Stimulated activated CD4-positive, alpha-beta T cell treated with anti-CD3 and anti-CD28 coated beads, Interleukin-4, amount 100 ng/mL, for 48 hours (primary cell): Measurements from ENCODE around the gene SPATA31E1.
"Not testable (repeated sequence)": the region's sequence is repeated elsewhere in the genome, so short reads cannot be mapped to it uniquely, and the experiment has no call there.

Experiments
- DNase-seq, 2 donors: peaks; one replicate each; pipeline ENCODE4 v3.0.0-alpha.2; 2020; ENCODE audit warnings: low read depth in 2 of 2

SPATA31E1 gene

DNA sequence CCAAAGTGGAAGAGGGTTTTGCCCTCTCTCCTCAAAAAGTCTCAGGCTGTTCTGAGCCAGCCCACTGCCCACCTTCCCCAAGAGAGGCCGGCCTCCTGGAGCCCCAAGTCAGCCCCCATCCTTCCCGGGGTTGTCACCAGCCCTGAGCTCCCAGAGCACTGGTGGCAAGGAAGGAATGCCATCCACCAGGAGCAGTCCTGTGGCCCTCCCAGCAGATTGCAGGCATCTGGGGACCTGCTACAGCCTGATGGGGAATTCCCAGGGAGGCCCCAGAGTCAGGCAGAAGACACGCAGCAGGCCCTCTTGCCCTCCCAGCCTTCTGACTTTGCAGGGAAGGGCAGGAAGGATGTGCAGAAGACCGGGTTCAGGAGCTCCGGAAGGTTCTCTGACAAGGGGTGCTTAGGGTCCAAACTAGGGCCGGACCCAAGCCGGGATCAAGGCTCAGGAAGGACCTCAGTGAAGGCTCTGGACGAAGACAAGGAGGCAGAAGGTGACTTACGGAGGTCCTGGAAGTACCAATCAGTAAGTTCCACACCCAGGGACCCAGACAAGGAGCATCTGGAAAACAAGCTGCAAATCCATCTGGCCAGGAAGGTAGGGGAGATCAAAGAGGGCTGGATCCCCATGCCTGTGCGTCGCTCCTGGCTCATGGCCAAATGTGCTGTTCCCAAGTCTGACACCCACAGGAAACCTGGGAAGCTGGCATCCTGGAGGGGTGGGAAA, 3.7 kb downstream of the SPATA31E1 start:
- DNase-seq, result no peak

DNA sequence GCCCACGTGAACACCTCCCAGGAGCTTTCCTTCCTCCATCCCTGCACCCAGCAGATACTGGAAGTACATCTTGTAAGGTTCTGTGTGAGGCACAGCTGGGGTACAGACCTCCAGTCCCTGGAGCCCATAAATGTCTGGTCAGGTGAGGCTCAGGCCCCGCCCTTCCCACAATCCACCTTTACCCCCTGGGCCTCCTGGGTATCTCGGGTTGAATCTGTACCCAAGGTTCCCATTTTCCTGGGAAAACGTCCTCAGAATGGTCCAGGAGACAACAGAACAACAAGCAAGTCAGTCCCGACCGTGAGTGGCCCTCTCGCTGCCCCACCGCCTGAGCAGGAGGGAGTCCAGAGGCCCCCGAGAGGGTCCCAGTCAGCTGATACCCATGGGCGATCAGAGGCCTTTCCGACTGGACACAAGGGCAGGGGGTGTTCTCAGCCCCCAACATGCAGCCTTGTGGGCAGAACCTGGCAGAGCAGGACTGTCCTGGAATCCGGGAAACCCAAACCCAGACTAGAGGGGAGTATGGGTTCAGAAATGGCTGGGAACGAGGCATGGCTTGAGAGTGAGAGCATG, 4.3 kb downstream of the SPATA31E1 start:
- DNase-seq, result no peak

DNA sequence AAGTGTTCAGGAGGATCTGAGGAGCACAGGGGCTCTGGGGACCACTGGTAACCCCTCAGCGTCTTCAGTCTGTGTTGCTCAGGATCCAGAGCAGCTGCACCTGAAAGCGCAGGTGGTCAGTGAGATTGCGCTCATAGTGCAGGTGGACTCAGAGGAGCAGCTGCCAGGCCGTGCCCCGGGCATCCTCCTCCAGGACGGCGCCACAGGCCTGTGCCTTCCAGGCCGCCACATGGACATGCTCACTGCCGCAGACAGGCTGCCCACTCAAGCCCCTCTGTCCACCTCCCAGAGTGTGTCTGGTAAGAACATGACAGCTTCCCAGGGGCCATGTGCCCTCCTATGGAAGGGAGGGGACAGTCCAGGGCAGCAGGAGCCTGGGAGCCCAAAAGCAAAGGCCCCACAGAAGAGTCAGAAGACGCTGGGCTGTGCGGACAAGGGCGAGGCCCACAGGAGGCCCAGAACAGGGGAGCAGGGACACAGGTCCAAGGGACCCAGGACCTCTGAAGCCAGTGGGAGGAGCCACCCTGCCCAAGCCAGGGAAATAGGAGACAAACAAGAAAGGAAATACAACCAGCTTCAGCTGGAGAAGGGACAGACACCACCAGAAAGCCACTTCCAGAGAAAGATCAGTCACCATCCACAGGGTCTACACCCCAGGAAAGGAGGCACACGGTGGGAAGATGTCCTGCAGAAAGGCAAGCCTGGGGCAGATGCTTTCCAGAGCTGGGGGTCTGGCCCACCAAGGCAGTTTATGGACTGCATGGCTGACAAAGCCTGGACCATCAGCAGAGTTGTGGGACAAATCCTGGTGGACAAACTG, 5.2 kb downstream of the SPATA31E1 start:
- no peak for DNase-seq

DNA sequence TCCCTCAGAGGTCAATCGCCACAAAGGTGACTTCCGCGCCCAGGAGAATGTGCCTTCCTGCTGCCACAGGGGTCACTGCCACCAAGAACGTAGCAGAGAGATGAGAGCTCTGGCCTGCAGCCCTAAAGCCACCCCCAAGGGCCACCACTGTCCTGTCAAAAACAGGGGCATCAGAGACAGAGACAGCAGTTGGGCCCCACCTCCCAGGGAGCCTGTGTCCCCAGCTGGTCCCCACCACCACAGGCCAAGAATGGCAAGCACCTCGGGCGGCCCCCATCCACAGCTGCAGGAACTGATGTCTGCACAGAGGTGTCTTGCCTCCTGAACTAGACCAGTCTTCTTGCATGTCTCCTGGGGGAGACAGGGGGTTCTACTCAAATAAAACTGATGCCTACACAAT, 5.8 kb downstream of the SPATA31E1 start:
- DNase-seq, result no peak

DNA sequence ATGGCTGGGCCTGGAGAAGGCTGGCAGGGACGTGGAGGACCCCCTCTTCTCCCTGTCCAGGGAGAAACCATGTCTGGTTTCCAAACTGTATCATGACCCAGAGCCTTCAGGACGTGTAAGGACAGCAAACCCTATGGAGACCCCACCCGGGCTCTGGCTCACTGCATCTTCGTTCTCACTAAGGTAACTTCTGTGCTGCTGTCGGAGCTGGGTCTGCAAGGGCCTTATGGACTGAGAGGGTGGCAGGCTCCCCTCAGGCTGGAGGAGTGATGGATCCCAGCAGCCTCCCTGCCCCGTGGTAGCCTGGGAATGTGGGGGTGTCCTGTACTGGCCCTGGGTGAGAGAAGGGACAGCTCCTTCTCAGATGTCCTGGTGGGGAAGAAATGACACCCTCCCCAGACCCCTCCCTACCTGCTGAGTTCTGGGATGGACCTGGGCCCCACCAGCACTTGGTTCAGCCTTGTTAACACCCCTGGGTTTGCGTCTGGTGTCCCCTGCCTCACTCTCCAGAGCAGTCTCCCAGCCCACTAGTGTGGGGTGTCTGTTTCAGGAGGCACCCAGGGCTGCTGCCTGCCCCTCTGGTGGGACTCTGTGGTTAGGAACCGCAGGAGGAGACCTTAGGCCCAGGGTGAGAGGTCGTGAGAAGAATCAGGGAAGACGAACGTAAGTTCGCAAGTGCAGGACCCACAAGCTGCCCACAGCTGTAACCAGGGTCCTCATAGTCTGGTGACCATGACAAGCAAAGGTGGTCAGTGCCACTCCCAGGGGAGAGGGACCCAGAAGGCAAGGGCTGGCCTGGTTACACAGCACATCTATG, 6.6 kb downstream of the SPATA31E1 start:
- no peak for DNase-seq

DNA sequence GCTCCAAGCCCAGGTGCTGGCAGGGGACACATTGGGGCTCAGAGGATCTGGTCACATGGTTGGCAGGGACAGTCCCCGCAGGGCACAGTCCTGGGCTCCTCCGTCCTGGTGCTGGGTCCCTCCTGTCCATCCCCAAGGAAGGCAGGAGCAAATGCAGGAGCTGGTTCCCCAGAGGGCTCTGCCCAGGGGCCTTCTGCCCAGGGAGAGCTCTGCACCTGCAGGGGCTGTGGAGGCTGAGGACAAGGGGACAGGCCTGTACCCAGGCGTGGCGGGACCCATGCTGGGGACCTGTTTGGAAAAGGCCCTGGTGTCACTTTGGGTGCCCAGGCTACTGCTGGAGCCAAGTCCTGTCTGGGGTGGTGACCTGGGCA, 7.2 kb downstream of the SPATA31E1 start:
- DNase-seq, result no peak

DNA sequence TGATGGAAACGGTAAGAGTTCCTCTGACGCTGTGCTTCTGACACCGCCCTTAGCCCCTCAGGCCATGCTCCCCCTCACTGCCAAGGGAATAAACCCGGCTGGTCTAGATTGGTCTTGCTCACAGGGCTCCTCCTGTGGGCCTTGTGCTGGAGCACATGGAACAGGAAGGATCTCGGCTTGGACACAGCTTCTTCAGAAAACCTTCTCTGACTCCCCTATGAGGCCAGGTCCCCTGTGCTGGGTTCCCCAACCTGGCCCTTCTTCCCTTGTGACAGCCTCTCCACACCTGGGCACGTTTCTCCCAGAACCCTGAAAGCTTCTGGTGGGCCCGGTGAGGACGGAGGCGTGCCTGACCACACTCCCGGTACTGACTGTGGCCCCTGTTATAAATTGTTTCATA, 8.2 kb downstream of the SPATA31E1 start:
- no peak for DNase-seq

DNA sequence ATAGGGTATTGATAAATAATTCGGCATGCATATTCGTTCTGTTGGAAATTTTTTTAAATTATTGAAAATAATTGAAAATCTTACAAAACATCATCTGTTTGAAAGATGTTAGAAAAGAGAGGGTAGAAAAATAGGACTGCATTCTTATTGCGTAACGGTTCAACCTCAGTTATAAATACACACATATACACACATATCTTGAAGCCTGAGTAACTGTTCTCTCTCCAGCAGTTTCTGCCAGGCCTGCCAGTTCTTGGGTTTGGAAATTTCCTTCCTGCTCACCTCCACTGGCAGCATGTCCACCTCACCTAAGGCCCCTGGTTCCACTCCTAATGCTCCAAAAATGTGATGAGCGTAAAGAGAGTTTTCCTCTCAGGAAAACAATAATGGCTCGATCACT, 9.1 kb downstream of the SPATA31E1 start:
- DNase-seq, result no peak

DNA sequence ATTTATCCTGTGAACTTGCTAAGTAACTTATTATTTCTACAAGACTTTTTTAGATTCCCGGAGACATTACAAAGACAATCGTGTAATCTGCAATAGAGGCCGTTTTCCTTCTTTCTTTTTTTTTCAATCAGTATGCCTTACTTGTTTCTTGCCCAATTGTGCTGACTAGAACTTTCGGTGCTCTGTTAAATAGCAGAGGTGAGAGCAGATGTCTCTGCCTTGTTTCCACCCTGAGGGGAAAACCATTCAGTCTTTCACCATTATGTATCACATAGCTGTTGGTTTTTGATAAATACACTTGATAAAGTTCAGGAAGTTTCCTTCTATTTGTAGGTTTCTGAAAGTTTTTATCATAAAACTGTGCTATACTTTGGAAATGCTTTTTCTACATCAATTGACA, 10.3 kb downstream of the SPATA31E1 start:
- no peak for DNase-seq

DNA sequence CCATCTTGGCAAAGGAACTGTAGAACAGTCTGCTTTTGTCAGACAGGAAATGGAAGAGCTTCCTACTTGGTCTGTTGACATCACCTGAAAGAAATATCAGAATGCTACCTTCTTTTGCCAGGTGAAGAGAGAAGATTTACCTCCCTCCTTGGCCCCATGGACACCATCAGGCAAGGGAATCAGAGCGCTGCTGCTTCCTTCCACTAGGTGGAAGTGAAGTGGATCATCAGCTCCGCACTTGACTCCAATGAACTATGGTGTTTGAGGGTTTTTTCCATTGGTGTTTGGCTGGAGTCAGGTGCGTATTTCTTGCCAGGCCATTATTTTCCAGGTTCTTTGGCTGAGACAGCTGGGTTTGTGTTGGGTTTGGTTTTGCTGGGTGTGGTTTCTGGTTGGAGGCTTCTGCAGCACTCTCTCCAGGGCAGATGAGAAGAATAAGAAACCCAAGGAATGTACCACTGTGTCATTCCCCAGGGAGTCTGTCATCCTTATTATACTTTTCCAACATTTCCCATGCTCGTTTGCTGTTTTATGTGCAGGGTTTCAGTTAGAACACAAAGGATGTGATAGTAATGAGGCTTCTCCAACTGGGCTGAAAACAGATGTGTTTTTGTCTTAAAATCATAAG, 12.4 kb downstream of the SPATA31E1 start:
- DNase-seq, result no peak

DNA sequence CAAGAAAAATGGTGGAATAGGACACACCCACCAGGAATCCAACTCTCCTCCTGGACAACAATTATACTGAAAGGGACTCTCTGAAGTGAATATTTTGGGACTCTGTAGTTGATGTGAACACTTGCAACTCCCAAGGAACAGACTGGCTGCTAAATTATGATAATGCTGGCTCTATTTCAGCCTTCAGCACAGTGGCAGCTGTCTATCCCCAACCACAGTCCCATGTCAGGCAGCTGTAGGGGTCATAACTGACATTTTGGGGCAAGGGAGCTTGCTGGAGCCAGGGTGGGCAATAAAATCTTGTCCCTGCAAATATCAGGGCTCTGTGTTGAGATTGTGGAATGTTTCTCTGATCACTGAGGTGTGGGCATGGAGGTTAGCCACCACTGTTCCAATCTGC, 14.2 kb downstream of the SPATA31E1 start:
- no peak for DNase-seq

DNA sequence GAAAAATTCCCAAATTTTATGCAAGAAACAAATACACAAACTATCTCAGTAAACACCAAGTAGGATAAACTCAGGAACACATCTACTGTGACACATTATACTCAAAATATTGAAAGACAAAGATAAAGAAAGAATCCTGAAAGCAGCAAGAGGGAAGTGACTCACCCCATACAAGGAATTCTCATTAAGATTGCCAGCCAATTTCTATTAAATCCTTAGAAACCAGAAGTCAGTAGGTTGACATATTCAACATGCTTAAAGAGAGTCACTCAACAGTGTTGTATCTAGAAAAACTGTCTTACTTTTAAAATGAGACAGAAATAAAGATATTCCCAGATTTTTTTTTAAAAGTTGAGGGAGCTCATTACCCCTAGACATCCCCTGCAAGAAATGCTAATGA, 15.5 kb downstream of the SPATA31E1 start:
- DNase-seq, result no peak

DNA sequence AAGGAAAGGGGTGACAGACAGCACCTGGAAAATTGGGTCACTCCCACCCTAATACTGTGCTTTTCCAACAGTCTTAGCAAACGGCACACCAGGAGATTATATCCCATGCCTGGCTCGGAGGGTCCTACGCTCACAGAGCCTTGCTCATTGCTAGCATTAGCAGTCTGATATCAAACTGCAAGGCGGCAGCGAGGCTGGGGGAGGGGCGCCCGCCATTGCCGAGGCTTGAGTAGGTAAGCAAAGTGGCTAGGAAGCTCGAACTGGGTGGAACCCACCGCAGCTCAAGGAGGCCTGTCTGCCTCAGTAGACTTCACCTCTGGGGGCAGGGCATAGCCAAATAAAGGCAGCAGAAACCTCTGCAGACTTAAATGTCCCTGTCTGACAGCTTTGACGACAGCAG, 19.7 kb downstream of the SPATA31E1 start:
- DNase-seq, result not testable (repeated sequence)

DNA sequence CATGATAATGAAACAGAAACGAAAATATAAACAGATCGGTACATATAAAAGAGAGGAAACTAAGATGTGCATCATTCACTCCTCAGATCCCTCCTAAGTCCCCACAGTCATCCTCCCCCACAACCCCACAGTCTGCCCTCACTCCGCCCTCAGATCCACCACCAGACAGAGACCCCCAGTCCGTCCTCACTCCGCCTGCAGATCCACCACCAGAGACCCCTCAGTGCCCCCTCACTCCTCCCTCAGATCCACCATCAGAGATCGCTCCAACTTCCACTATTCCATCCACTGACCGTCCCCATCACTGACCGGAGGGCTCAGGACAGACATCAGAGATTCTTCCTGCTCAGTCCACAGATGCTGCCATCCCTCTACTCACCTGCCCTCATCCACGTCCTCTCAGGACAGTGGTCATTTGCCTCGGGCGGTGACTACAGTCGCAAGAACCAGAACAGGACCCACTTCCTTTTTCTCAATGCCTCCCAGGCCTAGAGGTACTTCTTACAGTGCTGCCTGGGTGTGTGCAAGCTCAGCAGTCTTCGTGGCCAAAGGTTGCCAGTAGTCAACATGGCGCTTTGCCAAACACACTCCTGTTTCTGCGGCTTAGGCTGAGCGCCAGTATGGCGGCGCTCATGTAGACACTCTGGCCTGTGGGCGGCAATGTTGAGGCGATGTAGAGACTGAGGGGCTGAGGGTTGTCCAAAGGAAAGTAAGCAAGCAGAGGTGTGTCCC, 26.8 kb downstream of the SPATA31E1 start:
- DNase-seq, result no peak

DNA sequence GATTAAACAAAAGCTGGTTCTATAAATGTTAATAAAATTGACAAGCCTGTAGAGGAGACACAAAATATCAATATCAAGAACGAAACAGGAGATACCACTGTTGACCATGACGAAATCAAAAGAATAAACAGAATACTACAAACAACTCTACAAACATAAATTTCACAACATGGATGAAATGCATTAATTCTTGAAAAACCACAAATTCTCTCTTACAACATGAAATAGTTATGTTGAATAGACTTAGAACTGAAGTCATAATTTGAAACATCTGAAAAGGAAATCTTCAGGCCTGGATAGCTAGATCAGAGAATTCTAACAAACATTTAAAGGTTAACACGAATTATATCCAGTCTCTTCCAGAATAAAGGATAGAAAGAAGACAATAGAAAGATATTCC, 28.1 kb downstream of the SPATA31E1 start:
- DNase-seq, result no peak

DNA sequence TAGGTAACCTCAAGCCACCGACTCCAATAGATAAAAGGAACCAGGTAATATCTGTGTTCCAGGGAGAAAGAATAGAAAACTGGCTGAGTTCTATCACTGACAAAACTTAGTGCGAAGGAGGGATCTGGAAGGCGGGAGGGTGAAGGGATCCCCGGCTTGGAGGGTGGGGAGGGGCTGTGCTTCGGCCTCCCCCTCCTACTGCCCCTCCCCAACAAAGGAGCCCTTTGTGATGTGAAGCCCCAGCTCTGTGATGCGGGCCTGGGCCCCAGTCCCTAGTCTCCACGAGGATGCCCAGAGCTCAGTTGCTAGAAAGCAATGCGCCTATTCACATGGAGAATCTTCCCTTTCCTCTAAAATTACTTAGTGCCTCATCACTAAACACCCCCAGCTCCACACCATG, 35.0 kb downstream of the SPATA31E1 start, which contains the start of gene SPATA31C1:
Gene SPATA31C1, plus strand, starts transcription at position 301 of the 400 bp plus-strand sequence.
- not testable (repeated sequence) for DNase-seq

DNA sequence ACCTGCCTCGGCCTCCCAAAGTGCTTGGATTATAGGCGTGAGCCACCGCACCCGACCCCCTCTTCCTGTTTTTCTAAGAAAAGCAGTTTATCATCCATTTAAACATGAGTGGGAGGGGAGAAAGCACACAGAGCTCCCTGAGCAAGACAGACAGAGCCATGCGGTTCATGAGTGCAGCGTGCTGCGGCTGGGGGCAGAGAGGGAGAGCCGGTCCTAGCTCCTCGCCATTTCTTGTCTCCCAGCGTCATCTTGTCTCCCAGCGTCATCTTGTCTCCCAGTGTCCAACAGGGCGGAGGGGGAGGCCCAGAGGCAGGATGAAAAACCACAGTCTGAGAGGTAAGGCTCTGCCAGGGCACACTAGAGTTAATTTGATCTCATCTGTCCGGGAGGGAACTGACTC, 36.3 kb downstream of the SPATA31E1 start:
- DNase-seq, result not testable (repeated sequence)

DNA sequence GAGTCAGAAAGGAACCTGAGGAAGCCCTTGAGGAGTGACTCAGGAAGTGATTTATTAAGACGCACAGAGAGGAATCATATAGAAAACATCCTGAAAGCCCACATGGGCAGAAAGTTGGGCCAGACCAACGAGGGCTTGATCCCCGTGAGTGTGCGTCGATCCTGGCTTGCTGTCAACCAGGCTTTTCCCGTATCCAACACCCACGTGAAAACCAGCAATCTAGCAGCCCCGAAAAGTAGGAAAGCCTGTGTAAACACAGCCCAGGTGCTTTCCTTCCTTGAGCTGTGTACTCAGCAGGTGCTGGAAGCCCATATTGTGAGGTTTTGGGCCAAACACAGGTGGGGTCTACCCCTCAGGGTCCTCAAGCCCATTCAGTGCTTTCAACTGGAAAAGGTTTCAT, 38.9 kb downstream of the SPATA31E1 start:
- not testable (repeated sequence) for DNase-seq

DNA sequence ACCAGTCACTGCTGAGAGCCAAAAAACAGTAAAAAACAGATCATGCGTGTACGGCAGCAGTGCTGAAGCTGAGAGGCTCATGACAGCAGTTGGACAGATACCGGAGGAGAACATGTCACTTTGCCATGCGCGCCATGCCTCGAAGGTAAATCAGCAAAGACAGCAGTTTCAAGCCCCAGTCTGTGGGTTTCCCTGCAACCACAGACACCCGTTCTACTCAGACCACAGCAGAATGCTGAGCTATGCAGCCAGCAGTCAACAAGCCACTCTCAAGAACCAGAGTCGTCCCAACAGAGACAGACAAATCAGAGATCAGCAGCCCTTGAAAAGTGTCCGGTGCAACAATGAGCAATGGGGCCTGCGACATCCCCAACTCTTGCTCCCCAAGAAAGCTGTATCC, 40.3 kb downstream of the SPATA31E1 start:
- DNase-seq, result not testable (repeated sequence)

DNA sequence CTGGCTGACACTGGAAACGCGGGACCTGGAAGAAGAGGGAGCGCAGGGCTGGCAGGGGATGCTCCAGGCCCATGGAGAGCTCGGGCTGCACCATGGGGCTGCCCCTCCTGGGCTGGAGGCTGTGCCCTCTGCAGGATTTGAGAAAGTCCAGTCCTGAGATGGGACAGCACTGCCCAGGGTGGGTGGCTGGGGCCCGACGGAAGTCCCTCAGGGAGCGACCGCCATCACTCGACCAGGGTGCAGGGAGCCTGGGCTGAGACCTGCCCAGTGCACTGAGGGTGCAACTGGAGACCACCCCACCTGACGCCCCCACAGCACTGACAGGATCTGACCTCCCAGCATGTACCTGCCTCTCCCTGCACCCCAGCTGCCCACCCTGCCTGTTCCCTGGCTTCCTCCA, 42.2 kb downstream of the SPATA31E1 start:
- DNase-seq, result not testable (repeated sequence)

DNA sequence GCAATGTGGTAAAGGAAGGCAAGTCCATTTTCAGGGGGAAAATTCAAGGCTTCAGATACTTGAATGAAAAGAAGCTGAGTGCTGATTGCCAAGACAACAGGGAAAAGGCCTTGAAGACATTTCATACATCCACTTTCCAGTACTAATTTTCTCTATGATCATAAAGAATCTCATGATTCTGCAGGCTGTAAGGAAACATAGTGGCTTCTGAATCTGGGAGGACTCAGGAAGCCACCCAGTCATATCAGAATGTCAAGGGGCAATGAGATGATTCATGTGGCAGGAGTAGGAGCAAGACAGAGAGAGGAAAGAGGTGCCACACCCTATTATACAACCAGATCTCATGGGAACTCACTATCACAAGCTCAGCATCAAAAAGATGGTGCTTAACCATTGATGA, 46.5 kb downstream of the SPATA31E1 start:
- DNase-seq, result not testable (repeated sequence)
